Fibroblast of lung (primary cell): Measurements from ENCODE around the gene HEATR9.

ENCODE experiments used
- EZH2 ChIP-seq: IDR thresholded peaks from 2 replicates; pipeline ENCODE4 v1.5.1; 2012; ENCODE audit warnings: low read length, control low read depth, mild to moderate bottlenecking; ENCODE audit errors: missing control alignments
- TF ChIP-seq, protein P1 (sequence below), 2 donors: IDR thresholded peaks in 1 of 2; conservative IDR thresholded peaks in 1 of 2; 1 replicate in 1 of 2; 2 replicates in 1 of 2; pipeline ENCODE4 v1.5.1; 2011 to 2012; ENCODE audit warnings: low read length in 2 of 2, control low read depth in 1 of 2, inconsistent platforms in 1 of 2, low read depth in 1 of 2, mild to moderate bottlenecking in 1 of 2

DNA sequence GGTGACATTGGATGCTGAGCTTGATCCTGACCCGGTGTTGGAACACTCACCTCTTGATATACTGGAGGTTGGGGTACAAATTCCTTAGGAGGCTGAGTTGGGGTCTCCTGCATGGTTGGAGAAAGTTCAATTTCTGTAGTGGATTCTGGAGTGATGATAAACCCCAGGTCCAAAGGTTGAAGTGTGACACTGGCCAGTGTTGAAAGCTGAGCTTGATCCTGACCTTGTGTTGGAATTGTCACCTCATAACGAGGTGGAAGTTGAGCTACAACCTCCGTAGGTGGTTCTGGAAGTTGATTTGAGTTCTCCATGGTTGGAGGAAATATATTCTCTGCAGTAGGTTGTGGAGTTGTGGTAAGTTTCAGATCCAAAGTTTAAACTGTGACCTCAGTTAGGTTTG is 40.7 kb upstream of the HEATR9 start:
- TF ChIP-seq, protein P1, sequence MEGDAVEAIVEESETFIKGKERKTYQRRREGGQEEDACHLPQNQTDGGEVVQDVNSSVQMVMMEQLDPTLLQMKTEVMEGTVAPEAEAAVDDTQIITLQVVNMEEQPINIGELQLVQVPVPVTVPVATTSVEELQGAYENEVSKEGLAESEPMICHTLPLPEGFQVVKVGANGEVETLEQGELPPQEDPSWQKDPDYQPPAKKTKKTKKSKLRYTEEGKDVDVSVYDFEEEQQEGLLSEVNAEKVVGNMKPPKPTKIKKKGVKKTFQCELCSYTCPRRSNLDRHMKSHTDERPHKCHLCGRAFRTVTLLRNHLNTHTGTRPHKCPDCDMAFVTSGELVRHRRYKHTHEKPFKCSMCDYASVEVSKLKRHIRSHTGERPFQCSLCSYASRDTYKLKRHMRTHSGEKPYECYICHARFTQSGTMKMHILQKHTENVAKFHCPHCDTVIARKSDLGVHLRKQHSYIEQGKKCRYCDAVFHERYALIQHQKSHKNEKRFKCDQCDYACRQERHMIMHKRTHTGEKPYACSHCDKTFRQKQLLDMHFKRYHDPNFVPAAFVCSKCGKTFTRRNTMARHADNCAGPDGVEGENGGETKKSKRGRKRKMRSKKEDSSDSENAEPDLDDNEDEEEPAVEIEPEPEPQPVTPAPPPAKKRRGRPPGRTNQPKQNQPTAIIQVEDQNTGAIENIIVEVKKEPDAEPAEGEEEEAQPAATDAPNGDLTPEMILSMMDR (conservative IDR thresholded peaks at IDR 0.05 in 1 of 2, IDR thresholded peaks at IDR 0.05 in 1 of 2; ENCODE audit: low read depth in 1 of 2, low read length in 2 of 2), result no peak
- no peak for TF ChIP-seq EZH2
